Duodenal mucosa (tissue), 2 donors: ENCODE measurements around the gene OSCP1.

Source experiments
- H3K27ac ChIP-seq: one replicate; pipeline ENCODE4 v1.7.0; 2013; ENCODE audit warnings: low read depth, low read length
- H3K27me3 ChIP-seq, 2 donors: one replicate each; pipeline ENCODE4 v1.7.0; 2013; ENCODE audit warnings: low read length in 2 of 2, control low read depth in 1 of 2; ENCODE audit not compliant: insufficient read depth in 2 of 2, control insufficient read depth in 1 of 2
- H3K36me3 ChIP-seq, 2 donors: one replicate each; pipeline ENCODE4 v1.7.0; 2013; ENCODE audit warnings: low read length in 2 of 2, control low read depth in 1 of 2; ENCODE audit not compliant: insufficient read depth in 2 of 2, control insufficient read depth in 1 of 2
- H3K4me1 ChIP-seq, 2 donors: one replicate each; pipeline ENCODE4 v1.7.0; 2013; ENCODE audit warnings: low read length in 2 of 2, control low read depth in 1 of 2; ENCODE audit not compliant: insufficient read depth in 2 of 2, control insufficient read depth in 1 of 2
- H3K4me3 ChIP-seq, 2 donors: one replicate each; pipeline ENCODE4 v1.7.0; 2013; ENCODE audit warnings: low read length in 2 of 2, low read depth in 1 of 2
- H3K9ac ChIP-seq, 2 donors: one replicate each; pipeline ENCODE4 v1.7.0; 2013; ENCODE audit warnings: low read length in 2 of 2, low read depth in 1 of 2
- H3K9me3 ChIP-seq, 2 donors: one replicate each; pipeline ENCODE4 v1.7.0; 2013; ENCODE audit warnings: low read length in 2 of 2, control low read depth in 1 of 2; ENCODE audit not compliant: control insufficient read depth in 1 of 2

OSCP1 gene

DNA sequence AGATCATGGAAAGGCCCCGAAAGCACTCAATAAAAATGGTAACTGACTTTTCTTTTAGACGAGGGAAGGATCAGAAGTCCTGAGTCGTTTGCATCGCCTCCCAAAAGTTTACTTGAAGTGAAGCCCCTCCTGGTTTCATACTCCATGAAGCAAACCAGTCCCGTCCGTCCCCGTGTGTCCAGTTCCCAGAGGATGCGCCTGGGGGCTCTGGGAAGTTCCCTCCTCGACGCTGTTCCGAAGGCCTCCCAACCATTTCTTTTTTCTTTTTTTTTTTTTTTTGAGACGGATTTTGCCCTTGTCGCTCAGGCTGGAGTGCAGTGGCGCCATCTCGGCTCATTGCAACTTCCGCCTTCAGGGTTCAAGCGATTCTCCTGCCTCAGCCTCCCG, 661 bp upstream of the OSCP1 start:
- H3K36me3 ChIP-seq = peaks cover 4 to 15% of the 10 kb centered on the region in 2 donors
- peak overlapping the region; percentile 93 for H3K27ac ChIP-seq
- H3K9me3 ChIP-seq = no peaks in the 10 kb centered on the region
- H3K9ac ChIP-seq = peak overlapping the region; percentile 74 to 82
- H3K4me1 ChIP-seq = no peaks in the 10 kb centered on the region
- peak overlapping the region; percentile 69 to 77 for H3K4me3 ChIP-seq
- H3K27me3 ChIP-seq = no peaks in the 10 kb centered on the region

DNA sequence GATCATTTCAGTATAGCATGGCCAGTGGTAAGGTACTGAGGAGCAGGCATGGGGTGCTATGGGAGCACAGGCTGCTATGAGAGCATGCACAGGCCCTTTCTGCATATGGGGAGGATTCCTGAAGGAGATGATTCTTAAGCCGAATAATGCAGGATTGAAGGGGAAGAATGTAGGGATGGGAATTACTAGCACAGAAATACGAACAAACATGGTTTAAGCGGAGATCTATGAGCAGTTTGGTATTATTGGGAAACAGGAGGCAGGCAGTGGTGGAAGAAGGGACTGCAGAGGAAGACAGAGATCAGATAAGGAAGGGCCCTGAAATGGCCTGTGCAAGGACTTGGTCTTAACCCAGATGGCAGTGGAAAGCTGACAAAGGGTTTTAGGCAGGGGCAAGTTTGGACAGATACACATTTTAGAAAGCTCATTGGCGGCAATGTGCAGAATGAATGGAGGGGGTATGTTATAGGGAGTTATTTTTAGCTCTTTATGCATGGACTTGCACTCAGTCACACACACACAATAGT, 1.7 kb downstream of the OSCP1 start:
- Histone ChIP-seq H3K9me3 (no peaks in the 10 kb centered on the region), H3K9ac (no peak overlapping the region), H3K36me3 (no peaks in the 10 kb centered on the region), H3K4me3 (no peak overlapping the region), H3K27me3 (no peaks in the 10 kb centered on the region), H3K27ac (no peak overlapping the region), H3K4me1 (no peaks in the 10 kb centered on the region)

DNA sequence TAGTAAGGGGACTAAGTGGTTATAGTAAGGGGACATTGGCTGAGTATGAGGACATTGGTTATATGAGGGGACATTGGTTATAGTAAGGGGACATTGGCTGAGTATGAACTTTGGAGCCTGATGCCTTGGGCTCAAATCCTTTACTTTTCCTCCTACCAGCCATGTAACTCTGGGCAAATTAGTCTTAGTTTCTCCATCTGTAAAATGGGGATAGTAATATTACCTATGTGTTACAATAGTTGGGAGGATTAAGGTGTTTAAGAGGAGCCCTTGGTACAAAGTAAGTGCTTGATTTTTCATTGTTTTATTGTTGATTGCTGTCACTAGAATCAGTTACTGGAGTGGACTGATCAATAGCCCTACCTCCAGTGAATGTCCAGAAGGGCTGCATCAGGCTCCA, 2.8 kb downstream of the OSCP1 start:
- H3K36me3 ChIP-seq = no peaks in the 10 kb centered on the region
- no peaks in the 10 kb centered on the region for H3K4me1 ChIP-seq
- no peak overlapping the region for H3K9ac ChIP-seq
- no peaks in the 10 kb centered on the region for H3K9me3 ChIP-seq
- H3K27ac ChIP-seq = no peak overlapping the region
- H3K4me3 ChIP-seq = no peak overlapping the region
- no peaks in the 10 kb centered on the region for H3K27me3 ChIP-seq

DNA sequence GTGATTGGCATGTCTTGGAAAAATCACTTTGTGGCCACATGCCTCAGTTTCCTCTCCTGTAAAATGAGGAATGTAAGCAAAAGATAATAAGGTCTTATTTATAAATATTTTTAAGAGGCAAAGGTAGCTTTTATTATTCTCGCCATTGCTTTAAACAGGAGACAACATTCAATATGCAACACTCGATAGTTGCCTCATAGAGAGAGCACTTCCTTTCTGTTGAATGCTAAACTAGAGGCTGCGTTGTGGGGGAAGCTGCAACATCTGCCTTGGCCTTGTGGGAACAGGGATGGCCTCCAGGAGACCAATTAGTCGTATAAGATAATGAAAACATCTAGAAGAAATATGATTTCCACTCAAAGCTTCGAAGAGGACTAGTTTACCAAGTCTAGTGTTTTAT, 3.5 kb downstream of the OSCP1 start:
- H3K27ac ChIP-seq = no peak overlapping the region
- H3K36me3 ChIP-seq = no peaks in the 10 kb centered on the region
- no peak overlapping the region for H3K4me3 ChIP-seq
- no peaks in the 10 kb centered on the region for H3K27me3 ChIP-seq
- no peak overlapping the region for H3K9ac ChIP-seq
- no peaks in the 10 kb centered on the region for H3K9me3 ChIP-seq
- H3K4me1 ChIP-seq = no peaks in the 10 kb centered on the region

DNA sequence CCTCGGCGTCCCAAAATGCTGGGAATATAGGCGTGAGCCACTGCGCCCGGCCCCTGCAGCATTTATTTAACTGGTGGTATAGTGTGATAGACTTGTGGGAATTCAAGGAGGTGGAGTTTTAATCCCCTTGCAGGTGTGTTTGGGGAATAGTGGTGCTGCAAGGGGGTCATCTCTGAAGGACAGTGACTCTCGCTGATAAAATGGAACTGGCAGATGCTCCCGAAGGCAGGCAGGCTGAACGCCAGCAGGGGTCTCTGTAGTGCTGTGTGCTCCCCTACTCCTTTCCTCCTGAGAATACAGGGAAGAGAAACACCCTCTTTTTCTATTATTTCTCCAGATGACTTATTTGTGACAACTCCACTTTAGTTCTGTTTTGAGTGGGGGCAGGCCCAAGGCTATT, 4.0 kb downstream of the OSCP1 start:
- no peak overlapping the region for H3K4me3 ChIP-seq
- no peaks in the 10 kb centered on the region for H3K36me3 ChIP-seq
- no peak overlapping the region for H3K27ac ChIP-seq
- H3K9ac ChIP-seq = no peak overlapping the region
- H3K4me1 ChIP-seq = no peaks in the 10 kb centered on the region
- no peaks in the 10 kb centered on the region for H3K9me3 ChIP-seq
- no peaks in the 10 kb centered on the region for H3K27me3 ChIP-seq

DNA sequence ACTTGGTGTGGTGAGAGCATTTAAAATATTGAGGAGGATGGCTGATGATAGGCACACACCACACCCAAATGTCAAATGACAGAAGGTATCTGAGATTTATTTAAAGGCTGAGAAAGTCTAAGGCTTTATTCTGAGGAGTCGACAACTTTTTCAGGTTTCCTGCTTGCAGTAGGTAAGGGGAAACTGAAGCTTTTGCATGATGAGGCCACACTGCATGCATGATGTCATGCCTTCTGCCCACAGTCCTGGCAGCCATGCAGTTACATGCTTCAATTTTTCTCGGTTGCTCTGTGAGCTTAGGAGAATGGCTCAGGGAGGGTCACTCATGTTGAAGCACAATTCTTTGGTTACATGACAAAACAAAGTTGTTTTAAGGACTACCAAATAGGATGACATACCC, 7.0 kb downstream of the OSCP1 start:
- peaks cover 0 to 4% of the 10 kb centered on the region in 2 donors for H3K36me3 ChIP-seq
- H3K4me1 ChIP-seq = no peaks in the 10 kb centered on the region
- no peaks in the 10 kb centered on the region for H3K27me3 ChIP-seq
- no peak overlapping the region for H3K27ac ChIP-seq
- H3K9ac ChIP-seq = no peak overlapping the region
- no peaks in the 10 kb centered on the region for H3K9me3 ChIP-seq
- no peak overlapping the region for H3K4me3 ChIP-seq

DNA sequence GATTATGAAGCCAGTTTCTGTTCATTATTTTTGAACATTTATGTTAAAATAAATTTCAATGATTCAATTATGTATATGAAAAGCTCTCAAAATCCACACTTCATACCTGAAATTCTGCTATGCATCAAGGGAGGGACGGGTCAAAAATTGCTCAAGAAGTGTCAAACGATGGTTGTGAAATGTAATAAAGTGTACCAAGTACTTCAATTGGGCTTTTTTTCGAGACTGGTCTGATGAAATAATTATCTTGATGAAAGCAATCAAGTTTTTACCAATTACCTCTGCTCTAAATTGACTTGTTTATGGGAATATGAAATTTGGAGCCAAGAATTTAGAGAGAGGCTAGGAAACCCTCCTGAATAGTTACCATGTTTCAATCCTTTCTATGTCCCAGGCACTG, 7.9 kb downstream of the OSCP1 start:
- Histone ChIP-seq H3K9ac (no peak overlapping the region), H3K27ac (no peak overlapping the region), H3K4me1 (no peaks in the 10 kb centered on the region), H3K27me3 (no peaks in the 10 kb centered on the region), H3K36me3 (peaks cover 0 to 4% of the 10 kb centered on the region in 2 donors), H3K4me3 (no peak overlapping the region), H3K9me3 (no peaks in the 10 kb centered on the region)

DNA sequence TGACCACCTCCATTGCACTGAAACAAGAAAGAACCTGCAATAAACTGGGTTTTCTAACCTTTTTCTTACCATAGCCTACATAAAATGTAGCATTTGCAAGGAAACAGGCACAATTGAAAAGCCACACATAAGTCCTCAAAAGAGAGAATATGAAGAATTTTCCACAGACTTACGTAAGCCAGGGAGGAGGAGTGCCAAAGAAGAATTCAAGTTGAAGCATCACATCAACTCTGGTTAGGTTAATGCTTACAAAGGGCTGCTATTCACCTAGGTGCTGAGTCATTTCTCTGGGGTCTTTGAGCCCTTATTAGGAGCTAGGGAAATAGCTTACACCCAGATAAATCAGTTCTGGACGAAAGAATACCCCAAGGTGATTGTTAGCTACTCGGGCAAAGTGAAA, 9.6 kb downstream of the OSCP1 start:
- H3K36me3 ChIP-seq = peaks cover 0 to 4% of the 10 kb centered on the region in 2 donors
- no peaks in the 10 kb centered on the region for H3K9me3 ChIP-seq
- H3K27ac ChIP-seq = no peak overlapping the region
- H3K4me1 ChIP-seq = no peaks in the 10 kb centered on the region
- H3K4me3 ChIP-seq = no peak overlapping the region
- no peaks in the 10 kb centered on the region for H3K27me3 ChIP-seq
- H3K9ac ChIP-seq = no peak overlapping the region

DNA sequence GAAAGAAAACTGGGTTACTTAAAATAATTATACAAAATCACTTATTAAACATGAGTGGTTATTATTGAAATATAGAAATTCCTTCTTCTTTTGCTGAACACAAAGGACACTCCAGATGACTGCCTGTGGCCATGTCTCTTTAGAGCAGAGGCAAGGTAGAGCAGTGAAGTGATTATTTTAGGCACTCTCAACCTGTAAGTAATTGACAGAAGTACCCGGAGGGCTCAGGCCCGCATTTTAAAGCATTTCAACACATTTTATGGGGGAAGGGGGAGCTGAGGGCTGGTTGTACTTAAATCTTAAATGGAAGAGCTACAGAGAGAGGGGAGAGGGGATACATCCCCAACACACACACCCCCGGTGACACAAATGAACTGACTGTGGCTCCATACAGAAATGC, 10.2 kb downstream of the OSCP1 start:
- Histone ChIP-seq H3K9me3 (no peaks in the 10 kb centered on the region), H3K36me3 (peaks cover 0 to 4% of the 10 kb centered on the region in 2 donors), H3K4me3 (no peak overlapping the region), H3K27ac (no peak overlapping the region), H3K4me1 (no peaks in the 10 kb centered on the region), H3K27me3 (no peaks in the 10 kb centered on the region), H3K9ac (no peak overlapping the region)

DNA sequence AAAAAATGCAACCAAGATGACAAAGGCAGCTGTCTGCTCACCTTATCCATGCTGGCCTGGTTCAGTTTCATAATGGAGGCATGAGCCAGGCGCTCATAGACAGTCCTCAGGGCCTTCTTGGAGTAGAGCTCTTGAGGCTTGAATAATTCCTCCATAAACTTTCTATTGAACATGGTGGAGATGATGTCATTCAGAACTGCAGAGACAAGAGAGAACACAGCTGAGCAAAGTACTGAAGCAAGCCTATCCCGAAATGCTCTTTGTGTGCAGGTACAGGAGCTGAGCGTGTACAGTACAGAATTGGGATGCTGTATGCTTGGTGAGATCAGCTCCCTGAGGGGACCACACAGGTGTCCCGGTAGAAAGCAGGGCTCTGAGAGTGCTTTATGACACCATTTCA, 11.5 kb downstream of the OSCP1 start:
- Histone ChIP-seq H3K36me3 (peaks cover 0 to 4% of the 10 kb centered on the region in 2 donors), H3K27ac (no peak overlapping the region), H3K4me1 (no peaks in the 10 kb centered on the region), H3K9ac (no peak overlapping the region), H3K4me3 (no peak overlapping the region), H3K9me3 (no peaks in the 10 kb centered on the region), H3K27me3 (no peaks in the 10 kb centered on the region)

DNA sequence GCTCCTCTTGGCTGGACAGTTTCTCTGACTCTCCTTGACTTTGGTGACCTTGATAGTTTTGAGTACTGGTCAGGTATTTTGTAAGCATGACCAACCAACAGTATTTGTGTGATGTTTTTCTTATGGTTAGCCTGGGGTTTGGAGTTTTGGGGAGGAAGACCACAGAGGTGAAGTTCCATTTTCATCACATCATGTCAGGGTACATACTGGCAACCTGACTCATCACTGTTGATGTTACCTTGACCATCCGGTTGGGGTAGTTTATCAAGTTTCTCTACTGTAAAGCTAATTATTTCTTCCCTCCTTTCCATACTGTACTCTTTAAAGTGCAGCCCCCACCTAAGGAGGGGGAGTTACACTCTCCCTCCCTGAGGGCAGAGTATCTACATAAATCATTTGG, 13.4 kb downstream of the OSCP1 start:
- Histone ChIP-seq H3K36me3 (peaks cover 0 to 6% of the 10 kb centered on the region in 2 donors), H3K27ac (no peak overlapping the region)

More for the DNA sequence above, 13.4 kb downstream of the OSCP1 start:
- Histone ChIP-seq H3K27me3 (no peaks in the 10 kb centered on the region), H3K4me3 (no peak overlapping the region), H3K9me3 (no peaks in the 10 kb centered on the region), H3K9ac (no peak overlapping the region), H3K4me1 (no peaks in the 10 kb centered on the region)
